ENCODE data around the gene NFATC2.
A peak's percentile ranks its signal among the peaks of the same experiment; 100 is the strongest.

NFATC2 gene

GRCh38 chr20:51430198-51430950, 112.1 kb downstream of the NFATC2 start (continued):
- no peak for TF ChIP-seq TOX (CRISPR knock-in tag; IDR thresholded peaks at IDR 0.05; ENCODE audit: borderline replicate concordance)

- ATAC-seq = no peak
- no peak for TF ChIP-seq CSRNP3 (CRISPR knock-in tag; IDR thresholded peaks at IDR 0.05)
- TF ChIP-seq ARNTL (CRISPR knock-in tag; IDR thresholded peaks at IDR 0.05; ENCODE audit: borderline replicate concordance, low read depth) = no peak
- TF ChIP-seq ZNF8 (CRISPR knock-in tag; IDR thresholded peaks at IDR 0.05) = no peak
- TF ChIP-seq CSDC2 (CRISPR knock-in tag; IDR thresholded peaks at IDR 0.05) = no peak
These were observed 112.8 kb downstream of the NFATC2 start for GRCh38 chr20:51429696-51430095.

- peak; percentile 19; the same call in 1 of the 3 replicates for ATAC-seq
- no peak for TF ChIP-seq ZNF70 (CRISPR knock-in tag; IDR thresholded peaks at IDR 0.05)
- TF ChIP-seq CREB5 (CRISPR knock-in tag; IDR thresholded peaks at IDR 0.05; ENCODE audit: low read depth) = no peak
- no peak for TF ChIP-seq OSR1 (CRISPR knock-in tag; IDR thresholded peaks at IDR 0.05)
- no peak for TF ChIP-seq PATZ1 (CRISPR knock-in tag; IDR thresholded peaks at IDR 0.05; ENCODE audit: borderline replicate concordance)
These were observed 113.4 kb downstream of the NFATC2 start for GRCh38 chr20:51429144-51429482.

GRCh38 chr20:51428401-51429143, 113.9 kb downstream of the NFATC2 start:
- peak; percentile 38; the same call in 1 of the 2 replicates for TF ChIP-seq TSHZ2 (CRISPR knock-in tag; IDR thresholded peaks at IDR 0.05)
- TF ChIP-seq PATZ1 (CRISPR knock-in tag; IDR thresholded peaks at IDR 0.05; ENCODE audit: borderline replicate concordance) = 0 out of 2 replicates have a peak, but pooled peaks have one; percentile 14
- TF ChIP-seq CSRNP3 (CRISPR knock-in tag; IDR thresholded peaks at IDR 0.05) = no peak
- no peak for TF ChIP-seq ARNTL (CRISPR knock-in tag; IDR thresholded peaks at IDR 0.05; ENCODE audit: borderline replicate concordance, low read depth)
- TF ChIP-seq ZC3H10 (CRISPR knock-in tag; IDR thresholded peaks at IDR 0.05) = no peak
- TF ChIP-seq ISL1 (CRISPR knock-in tag; IDR thresholded peaks at IDR 0.05) = peak; percentile 40
- TF ChIP-seq RARB (CRISPR knock-in tag; IDR thresholded peaks at IDR 0.05) = no peak
- TF ChIP-seq CSDC2 (CRISPR knock-in tag; IDR thresholded peaks at IDR 0.05) = 0 out of 2 replicates have a peak, but pooled peaks have one; percentile 24
- peak; percentile 98 for ATAC-seq
